ENCODE results near the gene OSBPL6. TPM values are rescaled to one million over a fixed set of nuclear protein-coding genes. Genes with fewer than 3 reads are reported as not detected.

OSBPL6 gene
- total and polyA plus RNA-seq, 2 donors (not counting 1 experiment from before 2014, with no cell fraction given), result 0.06 TPM; not detected in 1

GRCh38 chr2:178414266-178415247 lies 220.2 kb downstream of the OSBPL6 start:
- H3K27me3 Mint-ChIP-seq, result no peaks in the 10 kb centered on the region
- Histone ChIP-seq H3K9ac (ENCODE audit: low read length) (peak overlapping the region; percentile 78), H3K4me1 (ENCODE audit: control insufficient read depth in 2 of 2, insufficient read depth in 2 of 2, low read length in 2 of 2) (peaks cover 10 to 15% of the 10 kb centered on the region in 2 donors), H2AFZ (ENCODE audit: insufficient read depth, low read depth, low read length, poor library complexity, severe bottlenecking) (peak overlapping the region; percentile 97), H3K27me3 (replicated peaks in 1 of 4; ENCODE audit: control extremely low read depth in 1 of 4, control insufficient read depth in 3 of 4, insufficient read depth in 4 of 4, low read length in 3 of 4) (no peaks in the 10 kb centered on the region), H3K4me2 (replicated peaks; ENCODE audit: low read depth, low read length, poor library complexity, severe bottlenecking) (peak overlapping the region; percentile 93), H4K20me1 (ENCODE audit: control insufficient read depth, insufficient read depth, low read length, poor library complexity, severe bottlenecking) (no peaks in the 10 kb centered on the region), H3K36me3 (replicated peaks in 1 of 2; ENCODE audit: control extremely low read depth in 1 of 2, control insufficient read depth in 1 of 2, extremely low read depth in 1 of 2, insufficient read depth in 2 of 2, low read length in 1 of 2) (no peaks in the 10 kb centered on the region), H3K27ac (ENCODE audit: low read length in 2 of 2) (peak overlapping the region; percentile 57 to 78), H3K4me3 (ENCODE audit: control extremely low read depth in 1 of 5, extremely low read depth in 1 of 5, insufficient read depth in 1 of 5, low read depth in 2 of 5, low read length in 4 of 5) (peak overlapping the region; percentile 52 to 96 (median 71)), H3K9me3 (ENCODE audit: control extremely low read depth in 1 of 3, control insufficient read depth in 2 of 3, insufficient read depth in 1 of 3, low read length in 2 of 3) (no peaks in the 10 kb centered on the region), H3K79me2 (ENCODE audit: control insufficient read depth, insufficient read depth, low read length) (no peaks in the 10 kb centered on the region)
- intact Hi-C loops (cut with micrococcal nuclease), result loop anchor here (1.0 kb wide), 3 partner anchors 17 to 302 kb away; partner anchors contain the start of gene RBM45
- CTCF ChIA-PET, result interaction anchor here (0.6 to 9.6 kb wide), 24 partner anchors 10 to 1588 kb away, joined by 3 to 126 read pairs (median 4); partner anchors contain the start of genes PJVK, PRKRA and RBM45
- H3K27ac Mint-ChIP-seq, result peak overlapping the region; percentile 93
- peak; percentile 85 for DNase-seq
- peak; percentile 73 for ATAC-seq (ENCODE audit: low read depth)
- POLR2A ChIA-PET, result interaction anchor here (1.7 kb wide), 1 partner anchor 36 kb away, joined by 9 read pairs; the partner anchor contains the start of genes PJVK and PRKRA
- H3K4me1 Mint-ChIP-seq, result peaks cover 19% of the 10 kb centered on the region
- TF ChIP-seq EZH2 (IDR thresholded peaks at IDR 0.05; ENCODE audit: borderline replicate concordance, insufficient read depth, low read depth, low read length, poor library complexity, severe bottlenecking) (no peak), CTCF (IDR thresholded peaks at IDR 0.05) (peak; percentile 95)
- H3K9me3 Mint-ChIP-seq (ENCODE audit: insufficient read depth), result no peaks in the 10 kb centered on the region
- H3K4me3 Mint-ChIP-seq, result peak overlapping the region; percentile 88
- 1% methylated on average over 11 of the region's 21 CpGs for WGBS (ENCODE audit: insufficient coverage)

- H3K9me3 ChIP-seq (ENCODE audit: control extremely low read depth in 1 of 3, control insufficient read depth in 2 of 3, insufficient read depth in 1 of 3, low read length in 2 of 3), result no peaks in the 10 kb centered on the region
- no peak overlapping the region for H3K4me3 Mint-ChIP-seq
- no peak overlapping the region for H3K9ac ChIP-seq (ENCODE audit: low read length)
- H3K27me3 ChIP-seq (replicated peaks in 1 of 4; ENCODE audit: control extremely low read depth in 1 of 4, control insufficient read depth in 3 of 4, insufficient read depth in 4 of 4, low read length in 3 of 4), result no peaks in the 10 kb centered on the region
- ATAC-seq (ENCODE audit: low read depth) (no peak), DNase-seq (no peak)
- no peak overlapping the region for H3K4me3 ChIP-seq (ENCODE audit: control extremely low read depth in 1 of 5, extremely low read depth in 1 of 5, insufficient read depth in 1 of 5, low read depth in 2 of 5, low read length in 4 of 5)
- H3K4me1 Mint-ChIP-seq, result peaks cover 19% of the 10 kb centered on the region
- no peak overlapping the region for H3K27ac Mint-ChIP-seq
- H3K27ac ChIP-seq (ENCODE audit: low read length in 2 of 2), result no peak overlapping the region
- H4K20me1 ChIP-seq (ENCODE audit: control insufficient read depth, insufficient read depth, low read length, poor library complexity, severe bottlenecking), result no peaks in the 10 kb centered on the region
- TF ChIP-seq CTCF (IDR thresholded peaks at IDR 0.05) (no peak), EZH2 (IDR thresholded peaks at IDR 0.05; ENCODE audit: borderline replicate concordance, insufficient read depth, low read depth, low read length, poor library complexity, severe bottlenecking) (no peak)
- intact Hi-C loops (cut with micrococcal nuclease), result no loop called here
- no peaks in the 10 kb centered on the region for H3K9me3 Mint-ChIP-seq (ENCODE audit: insufficient read depth)
- peaks cover 10 to 15% of the 10 kb centered on the region in 2 donors for H3K4me1 ChIP-seq (ENCODE audit: control insufficient read depth in 2 of 2, insufficient read depth in 2 of 2, low read length in 2 of 2)
- no peaks in the 10 kb centered on the region for H3K79me2 ChIP-seq (ENCODE audit: control insufficient read depth, insufficient read depth, low read length)
- H3K27me3 Mint-ChIP-seq, result no peaks in the 10 kb centered on the region
- no peaks in the 10 kb centered on the region for H3K36me3 ChIP-seq (replicated peaks in 1 of 2; ENCODE audit: control extremely low read depth in 1 of 2, control insufficient read depth in 1 of 2, extremely low read depth in 1 of 2, insufficient read depth in 2 of 2, low read length in 1 of 2)
- no peak overlapping the region for H3K4me2 ChIP-seq (replicated peaks; ENCODE audit: low read depth, low read length, poor library complexity, severe bottlenecking)
- POLR2A ChIA-PET, result no interaction called here
- CTCF ChIA-PET, result interaction anchor here (1.0 to 9.6 kb wide), 4 partner anchors 9 to 47 kb away, joined by 3 to 126 read pairs (median 21); no protein-coding TSS in a partner anchor
- H2AFZ ChIP-seq (ENCODE audit: insufficient read depth, low read depth, low read length, poor library complexity, severe bottlenecking), result no peak overlapping the region
Observed at GRCh38 chr2:178415979-178416378, 221.7 kb downstream of the OSBPL6 start.
